Gastroesophageal sphincter (tissue), 4 donors: Measurements from ENCODE around the gene SFPQ. TPM values are rescaled to one million over a fixed set of nuclear protein-coding genes. Genes with fewer than 3 reads are reported as not detected.

Experiments
- ATAC-seq: fragments of 150-250 bp; one replicate; pipeline ENCODE4 v1.9.1; 2016; ENCODE audit warnings: mild to moderate bottlenecking, moderate library complexity
- H3K27ac ChIP-seq, 4 donors: fragments of 200-600 bp; sonication (generic) in 3 of 4; 1 replicate in 3 of 4; 2 replicates in 1 of 4; pipeline ENCODE4 v1.5.1; 2016 to 2019
- H3K27me3 ChIP-seq: fragments of 200-600 bp; sonication (generic); one replicate; pipeline ENCODE4 v1.5.1; 2019
- H3K36me3 ChIP-seq, 2 donors: fragments of 200-600 bp; sonication (generic); one replicate each; pipeline ENCODE4 v1.5.1; 2019; ENCODE audit warnings: control low read depth in 1 of 2
- H3K4me1 ChIP-seq, 3 donors: fragments of 200-600 bp; sonication (generic); 1 replicate in 2 of 3; 2 replicates in 1 of 3; pipeline ENCODE4 v1.5.1; 2016 to 2019; ENCODE audit warnings: control low read depth in 2 of 3
- H3K4me3 ChIP-seq, 2 donors: fragments of 200-600 bp; sonication (generic); one replicate each; pipeline ENCODE4 v1.5.1; 2019; ENCODE audit warnings: mild to moderate bottlenecking in 1 of 2, moderate library complexity in 1 of 2
- H3K9me3 ChIP-seq, 3 donors: fragments of 200-600 bp; sonication (generic); one replicate each; pipeline ENCODE4 v1.5.1; 2017 to 2019; ENCODE audit warnings: control low read depth in 2 of 3
- CTCF ChIP-seq, 4 experiments: fragments of 200-600 bp in 2 of 4; fragments of 450-650 bp in 2 of 4; sonication (generic) in 1 of 4; IDR thresholded peaks; one replicate each; pipeline ENCODE4 v1.5.1; 2017 to 2019; ENCODE audit warnings: antibody characterized with exemption in 4 of 4, mild to moderate bottlenecking in 2 of 4, moderate library complexity in 2 of 4
- EP300 ChIP-seq: sonication (generic); formaldehyde crosslinking; IDR thresholded peaks from one replicate; pipeline ENCODE4 v1.6.1; 2017; ENCODE audit warnings: antibody characterized with exemption, mild to moderate bottlenecking
- POLR2A ChIP-seq, 2 donors: fragments of 450-650 bp; IDR thresholded peaks; one replicate each; pipeline ENCODE4 v1.6.1; 2017; ENCODE audit warnings: antibody characterized with exemption in 2 of 2, mild to moderate bottlenecking in 2 of 2, moderate library complexity in 1 of 2
- POLR2AphosphoS5 ChIP-seq: sonication (generic); formaldehyde crosslinking; IDR thresholded peaks from one replicate; pipeline ENCODE4 v1.6.1; 2017; ENCODE audit warnings: antibody characterized with exemption
- WGBS, 2 donors: methylation state at CpG; one replicate each; pipeline ENCODE4 v1.1.5; 2018; ENCODE audit warnings: low coverage in 1 of 2; 5-methylcytosine and 5-hydroxymethylcytosine counted together
- total RNA-seq, 4 donors: library from RNA; depleted of rRNA; stranded (reverse); fragments of >200 nt; gene quantifications; one replicate each; pipeline ENCODE4 v1.1.0, GENCODE V29; 2016

SFPQ gene
- total RNA-seq, 4 donors from 2014 or later = 86.4 to 239 (median 146) TPM

GRCh38 chr1:35179908-35180307 is 13.0 kb downstream of the SFPQ start:
- no peaks in the 10 kb centered on the region for H3K27me3 ChIP-seq
- no peak overlapping the region for H3K4me3 ChIP-seq
- no peak for ATAC-seq
- peaks cover 5 to 66% (median 7%) of the 10 kb centered on the region in 3 donors for H3K4me1 ChIP-seq
- 20 to 25% methylated on average over 1 of the region's 1 CpG for WGBS, 2 donors
- no peak overlapping the region for H3K27ac ChIP-seq
- H3K9me3 ChIP-seq = no peaks in the 10 kb centered on the region
- TF ChIP-seq POLR2A (IDR thresholded peaks at IDR 0.05) (no peak), EP300 (no peak), CTCF (IDR thresholded peaks at IDR 0.05) (no peak), POLR2AphosphoS5 (no peak)
- peaks cover 12 to 100% of the 10 kb centered on the region in 2 donors for H3K36me3 ChIP-seq

- Histone ChIP-seq H3K27ac (peak overlapping the region in 2 of 4 donors; percentile 12 to 15), H3K4me1 (peaks cover 5 to 56% (median 7%) of the 10 kb centered on the region in 3 donors), H3K4me3 (no peak overlapping the region), H3K36me3 (peaks cover 6 to 100% of the 10 kb centered on the region in 2 donors), H3K9me3 (no peaks in the 10 kb centered on the region), H3K27me3 (no peaks in the 10 kb centered on the region)
- WGBS, 2 donors = 28 to 37% methylated on average over 2 of the region's 2 CpGs
- TF ChIP-seq POLR2AphosphoS5 = no peak
- no peak for TF ChIP-seq CTCF (IDR thresholded peaks at IDR 0.05)
- TF ChIP-seq POLR2A (IDR thresholded peaks at IDR 0.05) = no peak
- TF ChIP-seq EP300 = no peak
- no peak for ATAC-seq
These were observed 14.0 kb downstream of the SFPQ start for GRCh38 chr1:35178874-35179380.

GRCh38 chr1:35178295-35178695 is 14.7 kb downstream of the SFPQ start:
- Histone ChIP-seq H3K4me3 (no peak overlapping the region), H3K27me3 (no peaks in the 10 kb centered on the region), H3K9me3 (no peaks in the 10 kb centered on the region), H3K27ac (no peak overlapping the region), H3K36me3 (peaks cover 6 to 96% of the 10 kb centered on the region in 2 donors), H3K4me1 (peaks cover 5 to 50% (median 7%) of the 10 kb centered on the region in 3 donors)
- TF ChIP-seq EP300 = no peak
- no peak for TF ChIP-seq POLR2AphosphoS5
- TF ChIP-seq POLR2A (IDR thresholded peaks at IDR 0.05) = no peak
- TF ChIP-seq CTCF (IDR thresholded peaks at IDR 0.05) = no peak
- 44 to 79% methylated on average over 1 to 2 of the region's 2 CpGs for WGBS, 2 donors
- ATAC-seq = no peak

- TF ChIP-seq POLR2A (IDR thresholded peaks at IDR 0.05) (no peak), POLR2AphosphoS5 (no peak), CTCF (IDR thresholded peaks at IDR 0.05) (no peak), EP300 (no peak)
- Histone ChIP-seq H3K27ac (no peak overlapping the region), H3K4me3 (no peak overlapping the region), H3K4me1 (peaks cover 5 to 40% (median 7%) of the 10 kb centered on the region in 3 donors), H3K9me3 (no peaks in the 10 kb centered on the region), H3K36me3 (peaks cover under 1 to 86% of the 10 kb centered on the region in 2 donors), H3K27me3 (no peaks in the 10 kb centered on the region)
- 68 to 99% methylated on average over 3 to 4 of the region's 4 CpGs for WGBS, 2 donors
- no peak for ATAC-seq
These were observed 15.6 kb downstream of the SFPQ start for GRCh38 chr1:35177237-35177786.

GRCh38 chr1:35175602-35176001 is 17.3 kb downstream of the SFPQ start:
- peaks cover 0 to 69% of the 10 kb centered on the region in 2 donors for H3K36me3 ChIP-seq
- H3K27ac ChIP-seq = no peak overlapping the region
- TF ChIP-seq CTCF (IDR thresholded peaks at IDR 0.05) (no peak), POLR2AphosphoS5 (no peak), POLR2A (IDR thresholded peaks at IDR 0.05) (no peak), EP300 (no peak)
- no peak overlapping the region for H3K4me3 ChIP-seq
- H3K9me3 ChIP-seq = no peaks in the 10 kb centered on the region
- no peaks in the 10 kb centered on the region for H3K27me3 ChIP-seq
- 72 to 81% methylated on average over 1 of the region's 1 CpG for WGBS, 2 donors
- peaks cover 3 to 24% (median 5%) of the 10 kb centered on the region in 3 donors for H3K4me1 ChIP-seq
- no peak for ATAC-seq
